Memory B cell (primary cell): ENCODE measurements around the gene DHODH.

Source experiments
- ATAC-seq: fragments of 150-1000 bp; cut with Tn5 transposase; 2 replicates; pipeline ENCODE4 v1.10.0; 2021; ENCODE audit warnings: low read depth, mild to moderate bottlenecking, moderate library complexity
- DNase-seq, 2 donors: peaks; one replicate each; pipeline ENCODE4 v3.0.0; 2022; ENCODE audit warnings: low spot score in 2 of 2
- H3K27ac Mint-ChIP-seq: one replicate; pipeline ENCODE4 v1.8.0; 2022; ENCODE audit warnings: mild to moderate bottlenecking, moderate library complexity, mixed read lengths
- H3K27me3 Mint-ChIP-seq: one replicate; pipeline ENCODE4 v1.8.0; 2022; ENCODE audit warnings: mixed read lengths
- H3K36me3 Mint-ChIP-seq: one replicate; pipeline ENCODE4 v1.8.0; 2022; ENCODE audit warnings: mild to moderate bottlenecking, mixed read lengths
- H3K4me1 Mint-ChIP-seq: one replicate; pipeline ENCODE4 v1.8.0; 2022; ENCODE audit warnings: mixed read lengths
- H3K4me3 Mint-ChIP-seq: one replicate; pipeline ENCODE4 v1.8.0; 2022; ENCODE audit warnings: mild to moderate bottlenecking, moderate library complexity, mixed read lengths
- H3K9me3 Mint-ChIP-seq: one replicate; pipeline ENCODE4 v1.8.0; 2022; ENCODE audit warnings: mixed read lengths

The DHODH gene

DNA sequence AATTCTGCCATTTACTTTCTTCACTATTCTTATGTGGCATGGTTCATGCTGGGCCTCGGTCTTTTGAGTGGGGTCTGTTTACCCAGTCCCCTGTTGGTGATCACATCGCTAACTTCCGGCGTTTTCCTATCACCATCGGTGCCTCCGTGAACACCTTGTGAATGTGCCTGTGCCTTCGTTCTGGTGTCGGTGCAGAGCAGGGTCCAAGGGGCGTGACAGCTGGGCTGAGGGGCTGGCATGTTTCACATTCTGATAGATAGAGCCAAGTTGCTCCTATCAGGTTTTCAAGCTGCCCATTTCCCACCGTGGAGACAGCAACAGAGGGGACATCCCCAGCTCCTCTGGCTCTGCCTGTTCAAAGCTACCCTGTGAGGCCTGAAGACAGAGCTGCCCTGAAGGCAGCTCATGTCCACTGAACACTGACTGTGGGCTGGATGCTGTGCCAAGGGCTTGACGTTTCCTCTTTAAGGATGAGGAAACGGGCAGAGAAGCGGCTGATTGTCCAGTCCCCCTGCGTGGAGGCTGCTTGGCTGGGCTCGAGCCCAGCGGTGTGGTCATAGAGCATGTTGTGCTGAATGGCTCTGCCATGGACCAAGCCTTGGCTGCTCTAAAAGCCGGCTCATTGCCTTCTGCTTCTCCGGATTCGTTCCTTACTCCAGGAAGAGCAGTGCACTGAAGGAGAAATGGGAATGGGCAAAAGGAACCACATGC, 17.0 kb downstream of the DHODH start:
- ATAC-seq (no peak), DNase-seq (no peak)
- no peaks in the 10 kb centered on the region for H3K9me3 Mint-ChIP-seq
- no peak overlapping the region for H3K27ac Mint-ChIP-seq
- H3K4me3 Mint-ChIP-seq, result no peak overlapping the region
- H3K36me3 Mint-ChIP-seq, result peaks cover 21% of the 10 kb centered on the region
- H3K4me1 Mint-ChIP-seq, result no peaks in the 10 kb centered on the region
- H3K27me3 Mint-ChIP-seq, result no peaks in the 10 kb centered on the region

DNA sequence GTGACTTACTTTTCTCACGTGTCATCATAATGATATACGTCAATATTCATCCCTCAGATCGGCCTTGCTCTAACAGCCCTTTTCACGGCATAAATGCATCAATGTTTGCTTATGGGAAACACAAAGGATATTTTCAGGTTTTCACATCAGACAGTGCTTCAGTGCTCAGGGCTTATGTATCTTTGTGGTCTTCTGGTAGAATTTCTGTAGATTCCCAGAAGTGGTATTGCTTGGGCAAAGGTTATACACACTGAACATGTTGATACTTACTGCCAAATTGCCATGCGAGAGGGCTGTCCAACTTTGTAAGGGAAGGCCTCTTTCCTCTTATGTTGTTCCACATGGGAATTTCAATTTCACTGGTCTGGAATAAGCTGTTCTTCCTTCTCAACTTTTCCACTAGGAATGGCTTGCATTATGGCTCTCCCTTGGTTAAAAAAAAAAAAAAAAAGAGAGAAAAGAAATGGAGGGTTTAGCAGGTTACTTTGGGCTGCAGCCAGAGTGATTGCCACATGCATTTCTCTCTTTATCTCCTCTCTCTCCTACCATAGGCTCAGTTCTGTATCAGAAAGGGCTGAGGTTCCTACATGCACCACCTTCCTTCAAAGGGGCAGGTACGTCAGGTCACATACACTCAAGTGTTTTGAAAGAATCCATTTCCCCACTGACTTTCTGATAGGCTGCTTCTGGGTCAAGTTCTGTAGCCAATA, 19.3 kb downstream of the DHODH start:
- no peaks in the 10 kb centered on the region for H3K27me3 Mint-ChIP-seq
- H3K4me3 Mint-ChIP-seq, result no peak overlapping the region
- no peak for DNase-seq
- no peaks in the 10 kb centered on the region for H3K4me1 Mint-ChIP-seq
- H3K36me3 Mint-ChIP-seq, result peaks cover 21% of the 10 kb centered on the region
- H3K27ac Mint-ChIP-seq, result no peak overlapping the region
- H3K9me3 Mint-ChIP-seq, result no peaks in the 10 kb centered on the region
- ATAC-seq, result no peak

DNA sequence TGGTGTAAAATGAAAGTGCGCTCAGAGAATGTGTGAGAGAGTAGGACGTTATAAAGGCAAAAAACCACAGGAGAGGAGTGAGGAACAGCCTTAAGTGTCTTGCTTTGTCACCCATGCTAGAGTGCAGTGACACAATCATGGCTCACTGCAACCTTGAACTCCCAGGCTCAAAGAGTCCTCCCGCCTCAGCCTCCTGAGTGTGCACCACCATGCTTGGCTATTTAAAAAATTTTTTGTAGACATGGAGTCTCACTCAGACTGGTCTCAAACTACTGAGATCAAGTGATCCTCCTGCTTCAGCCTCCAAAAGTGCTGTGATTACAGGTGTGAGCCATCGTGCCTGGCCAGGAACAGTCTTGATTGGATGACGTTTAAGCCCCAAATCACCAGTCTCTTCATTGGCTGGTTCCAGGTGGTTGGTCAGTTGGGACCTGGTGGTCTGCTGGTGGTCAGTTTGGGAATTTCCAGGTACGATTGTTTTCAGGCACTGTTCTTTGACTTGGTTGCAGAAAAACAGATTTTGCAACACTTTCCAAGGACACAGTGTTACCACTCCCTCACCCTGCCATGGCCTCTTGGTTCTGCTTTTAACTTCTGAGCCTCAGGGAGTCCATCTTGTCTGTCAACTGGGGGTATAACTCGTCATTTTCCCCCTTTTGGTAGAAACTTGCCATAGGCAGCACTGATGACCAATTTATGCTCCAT, 21.2 kb downstream of the DHODH start:
- DNase-seq, result no peak
- H3K36me3 Mint-ChIP-seq, result peaks cover 10% of the 10 kb centered on the region
- H3K9me3 Mint-ChIP-seq, result no peaks in the 10 kb centered on the region
- no peak overlapping the region for H3K4me3 Mint-ChIP-seq
- ATAC-seq, result no peak
- no peaks in the 10 kb centered on the region for H3K4me1 Mint-ChIP-seq
- H3K27ac Mint-ChIP-seq, result no peak overlapping the region
- H3K27me3 Mint-ChIP-seq, result no peaks in the 10 kb centered on the region

DNA sequence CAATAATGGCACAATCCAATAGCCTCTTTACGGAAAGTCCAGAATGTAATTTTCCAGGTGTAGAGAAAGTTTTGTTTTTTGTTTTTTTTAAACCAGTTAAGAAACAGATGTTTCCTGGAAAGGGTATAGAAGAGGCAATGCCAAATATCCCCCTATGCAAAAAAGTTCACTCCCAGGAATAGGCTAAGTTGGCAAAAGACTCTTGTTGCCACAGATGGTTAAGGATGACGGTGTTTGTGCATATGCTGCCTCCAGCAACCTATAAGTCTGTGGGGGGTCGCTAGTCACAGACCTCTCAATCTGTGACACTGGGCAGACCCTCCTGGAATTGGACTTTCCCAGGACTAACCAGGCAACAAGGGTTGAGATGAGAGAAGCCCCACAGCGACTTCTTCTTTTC, 24.9 kb downstream of the DHODH start:
- no peak for ATAC-seq
- H3K4me1 Mint-ChIP-seq, result no peaks in the 10 kb centered on the region
- peaks cover 7% of the 10 kb centered on the region for H3K36me3 Mint-ChIP-seq
- no peaks in the 10 kb centered on the region for H3K27me3 Mint-ChIP-seq
- H3K9me3 Mint-ChIP-seq, result no peaks in the 10 kb centered on the region
- H3K27ac Mint-ChIP-seq, result no peak overlapping the region
- DNase-seq, result no peak
- no peak overlapping the region for H3K4me3 Mint-ChIP-seq

DNA sequence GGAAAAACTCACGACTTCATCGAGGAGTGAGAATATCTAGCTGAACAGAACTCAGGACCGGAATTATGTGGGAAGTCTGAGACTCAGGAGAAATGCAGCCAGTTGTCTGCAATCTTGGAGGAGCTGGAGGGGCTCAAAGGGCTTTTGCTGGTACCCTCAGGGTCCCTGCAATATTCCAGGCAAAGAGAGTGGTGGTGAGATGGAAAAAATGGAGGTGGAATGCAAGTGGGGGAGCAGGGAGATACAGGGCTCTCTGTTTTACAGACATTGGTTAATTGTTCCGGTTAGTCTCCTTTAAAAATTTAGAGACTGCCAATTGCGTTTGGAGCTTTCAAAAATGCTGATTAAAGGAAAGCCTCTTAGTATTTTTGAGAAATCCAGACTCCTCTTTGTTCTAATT, 27.6 kb downstream of the DHODH start:
- H3K27me3 Mint-ChIP-seq, result no peaks in the 10 kb centered on the region
- ATAC-seq, result no peak
- H3K4me1 Mint-ChIP-seq, result no peaks in the 10 kb centered on the region
- no peak for DNase-seq
- H3K36me3 Mint-ChIP-seq, result peaks cover 9% of the 10 kb centered on the region
- H3K27ac Mint-ChIP-seq, result no peak overlapping the region
- no peaks in the 10 kb centered on the region for H3K9me3 Mint-ChIP-seq
- H3K4me3 Mint-ChIP-seq, result no peak overlapping the region

DNA sequence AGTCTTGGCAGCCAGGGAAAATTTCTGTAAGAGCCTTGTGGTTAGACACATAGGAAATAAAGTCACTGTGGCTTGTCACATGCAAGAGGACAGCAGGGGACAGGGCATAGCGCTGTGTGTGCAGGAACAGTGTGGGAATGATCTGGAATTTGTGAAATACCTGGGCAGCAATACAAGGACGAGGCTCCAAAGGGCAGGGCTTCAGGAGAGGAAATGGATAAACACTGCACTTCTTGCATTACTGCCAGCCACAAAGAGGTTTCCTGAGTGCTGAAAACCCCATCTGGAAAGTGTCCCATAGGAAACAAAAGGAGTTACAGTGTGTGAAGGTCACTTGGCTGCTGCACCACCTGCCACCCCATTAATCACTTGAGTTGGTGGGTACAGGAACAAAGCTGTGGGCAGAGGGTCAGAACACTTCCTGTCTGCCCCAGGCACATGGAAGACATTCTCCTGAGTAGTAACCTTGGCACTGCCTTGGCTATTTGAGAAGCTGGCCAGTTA, 33.7 kb downstream of the DHODH start:
- Mint-ChIP-seq H3K36me3 (peaks cover 23% of the 10 kb centered on the region), H3K9me3 (peaks cover 2% of the 10 kb centered on the region), H3K4me1 (no peaks in the 10 kb centered on the region), H3K4me3 (no peak overlapping the region), H3K27me3 (no peaks in the 10 kb centered on the region), H3K27ac (no peak overlapping the region)
- DNase-seq (no peak), ATAC-seq (no peak)

DNA sequence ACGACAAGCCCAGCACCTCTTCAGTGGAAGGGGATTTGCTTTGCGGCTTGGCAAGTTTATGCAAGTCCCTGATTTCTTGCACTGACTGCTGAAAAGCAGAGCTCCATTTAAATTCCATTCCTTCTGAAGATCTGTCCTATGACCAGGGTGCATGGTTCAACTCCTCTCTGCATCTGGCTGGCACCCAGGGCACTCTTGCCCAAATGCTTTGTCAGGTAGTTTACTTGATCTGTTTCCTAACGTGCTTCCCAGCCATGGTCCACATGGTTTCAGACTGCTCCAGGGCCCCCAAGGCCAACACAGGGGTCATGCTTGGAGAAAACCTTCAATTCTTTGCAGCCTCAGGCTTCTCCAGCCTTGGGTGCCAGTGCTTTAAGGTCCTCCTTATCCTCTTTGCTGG, 34.5 kb downstream of the DHODH start:
- Mint-ChIP-seq H3K27me3 (no peaks in the 10 kb centered on the region), H3K9me3 (peaks cover 2% of the 10 kb centered on the region), H3K4me3 (no peak overlapping the region), H3K4me1 (no peaks in the 10 kb centered on the region), H3K36me3 (peaks cover 23% of the 10 kb centered on the region), H3K27ac (no peak overlapping the region)
- DNase-seq (no peak), ATAC-seq (no peak)

DNA sequence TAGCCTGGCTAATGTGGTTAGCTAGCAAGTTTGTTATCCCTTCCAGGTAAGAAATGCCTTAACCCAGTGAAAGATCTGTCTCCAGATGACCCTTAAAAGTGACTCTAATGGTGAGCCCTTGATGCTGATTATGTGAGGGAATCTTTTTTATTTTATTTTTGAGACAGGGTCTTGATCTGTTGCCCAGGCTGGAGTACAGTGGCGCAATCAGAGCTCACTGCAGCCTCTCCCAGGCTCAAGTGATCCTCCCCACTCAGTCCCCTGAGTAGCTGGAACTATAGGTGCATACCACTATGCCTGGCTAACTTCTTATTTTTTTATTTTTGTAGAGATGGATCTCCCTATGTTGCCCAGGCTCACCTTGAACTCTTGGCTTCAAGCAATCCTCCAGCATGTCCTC, 35.0 kb downstream of the DHODH start:
- Mint-ChIP-seq H3K4me1 (no peaks in the 10 kb centered on the region), H3K36me3 (peaks cover 23% of the 10 kb centered on the region), H3K27ac (no peak overlapping the region), H3K27me3 (no peaks in the 10 kb centered on the region), H3K4me3 (no peak overlapping the region), H3K9me3 (peaks cover 2% of the 10 kb centered on the region)
- DNase-seq (no peak), ATAC-seq (no peak)

DNA sequence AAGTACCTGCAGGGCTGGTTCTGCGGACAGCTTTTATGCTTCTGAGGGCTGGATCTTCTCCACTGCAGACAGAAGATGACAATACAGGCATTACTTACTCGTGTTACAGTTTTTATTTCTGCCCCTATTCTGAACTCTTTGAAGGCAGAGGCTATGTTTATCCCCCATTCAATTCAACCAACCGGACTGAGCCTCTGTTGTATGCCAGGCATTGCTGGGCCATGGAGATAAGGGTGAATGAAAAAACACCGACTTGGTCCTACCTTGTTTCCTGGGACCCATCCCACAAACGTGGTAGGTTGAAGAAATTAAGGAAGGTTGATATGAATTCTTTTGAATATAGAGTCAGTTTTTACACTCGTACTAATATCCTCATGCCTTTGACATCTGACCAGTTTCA, 35.8 kb downstream of the DHODH start:
- Mint-ChIP-seq H3K9me3 (peaks cover 8% of the 10 kb centered on the region), H3K4me3 (no peak overlapping the region), H3K36me3 (peaks cover 27% of the 10 kb centered on the region), H3K4me1 (no peaks in the 10 kb centered on the region), H3K27ac (no peak overlapping the region), H3K27me3 (no peaks in the 10 kb centered on the region)
- DNase-seq (no peak), ATAC-seq (no peak)

DNA sequence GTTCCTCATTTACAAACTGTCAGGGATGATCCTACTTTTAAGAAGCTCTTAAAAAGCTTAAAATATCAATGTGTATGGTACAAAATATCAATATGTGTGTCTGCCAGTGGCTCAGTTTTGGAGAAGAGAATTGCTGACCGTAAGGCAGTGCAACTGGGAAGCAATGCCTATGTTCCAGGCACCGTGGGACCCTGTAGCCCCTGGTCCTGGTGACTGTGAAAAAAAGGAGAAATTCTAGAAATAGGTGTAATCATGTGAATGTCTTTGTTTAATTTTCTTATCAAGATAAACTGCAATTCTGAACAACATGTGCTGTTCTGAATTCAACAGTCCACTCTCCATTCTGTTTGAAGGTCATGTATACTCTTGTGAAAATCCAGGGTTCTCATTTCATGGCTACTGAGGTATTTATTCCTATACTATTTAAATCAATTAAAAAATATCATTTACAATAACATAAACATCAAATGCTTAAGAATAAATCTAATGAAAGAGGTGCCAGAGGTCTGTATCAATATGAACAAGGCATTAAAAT, 36.3 kb downstream of the DHODH start:
- H3K4me3 Mint-ChIP-seq, result no peak overlapping the region
- ATAC-seq, result no peak
- H3K36me3 Mint-ChIP-seq, result peaks cover 28% of the 10 kb centered on the region

DNA sequence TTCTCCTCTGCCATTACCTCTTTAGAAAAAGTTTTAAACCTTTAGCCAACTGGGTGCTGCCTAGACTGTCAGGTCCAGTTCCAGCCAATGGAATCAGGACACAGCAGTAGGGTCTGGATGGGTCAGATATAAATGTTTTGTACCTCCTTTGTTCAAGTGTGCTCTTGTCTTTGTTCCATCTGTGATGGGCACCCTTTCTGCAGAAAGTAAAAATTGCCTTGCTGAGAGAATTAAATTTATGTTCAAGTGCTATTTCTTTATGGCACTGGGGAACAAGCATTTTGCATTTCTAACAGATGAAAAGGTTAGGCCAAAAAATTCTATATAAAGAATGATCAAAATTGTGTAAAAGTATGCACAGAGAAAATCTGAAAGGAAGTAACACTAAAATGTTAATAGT, 40.6 kb downstream of the DHODH start:
- H3K4me3 Mint-ChIP-seq, result no peak overlapping the region
- DNase-seq, result no peak
- H3K27ac Mint-ChIP-seq, result no peak overlapping the region
- peaks cover 9% of the 10 kb centered on the region for H3K9me3 Mint-ChIP-seq
- ATAC-seq, result no peak
- peaks cover 10% of the 10 kb centered on the region for H3K36me3 Mint-ChIP-seq
- H3K27me3 Mint-ChIP-seq, result no peaks in the 10 kb centered on the region
- H3K4me1 Mint-ChIP-seq, result no peaks in the 10 kb centered on the region

More for the DNA sequence above, 36.3 kb downstream of the DHODH start:
- no peaks in the 10 kb centered on the region for H3K27me3 Mint-ChIP-seq
- peaks cover 10% of the 10 kb centered on the region for H3K9me3 Mint-ChIP-seq
- H3K4me1 Mint-ChIP-seq, result no peaks in the 10 kb centered on the region
- DNase-seq, result no peak
- H3K27ac Mint-ChIP-seq, result no peak overlapping the region

DNA sequence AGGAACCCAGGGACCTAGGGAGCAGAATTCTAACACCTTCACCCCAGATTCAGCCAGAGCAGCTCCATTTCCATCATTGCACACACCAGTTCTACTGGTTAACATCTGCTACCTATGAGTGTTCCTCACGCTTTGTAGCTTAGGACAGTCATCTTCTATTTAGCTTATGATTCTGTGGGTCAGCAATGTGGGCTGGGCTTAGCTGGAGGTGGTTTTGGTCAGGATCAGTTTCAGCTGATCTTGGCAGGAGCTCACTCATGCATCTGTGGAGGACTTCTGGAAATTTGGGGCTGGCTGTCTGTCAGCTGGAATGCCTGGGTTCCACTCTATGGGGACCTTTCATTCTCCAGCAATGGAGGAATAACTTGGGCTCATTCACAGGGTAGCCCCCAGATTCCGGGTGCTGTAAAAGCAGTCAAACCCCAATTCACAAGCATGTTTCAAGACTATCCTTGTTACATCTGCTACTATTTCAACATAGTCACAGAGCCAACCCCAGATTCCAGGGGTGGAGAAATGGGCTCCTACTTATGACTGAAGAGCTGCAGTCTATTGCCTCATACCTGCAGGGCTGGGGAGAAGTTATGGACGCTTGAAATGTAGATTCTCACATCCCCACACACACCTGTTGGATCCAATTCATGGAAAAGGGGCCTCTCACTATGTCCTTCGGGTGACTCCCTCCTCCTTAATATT, 42.4 kb downstream of the DHODH start:
- ATAC-seq, result no peak

DNA sequence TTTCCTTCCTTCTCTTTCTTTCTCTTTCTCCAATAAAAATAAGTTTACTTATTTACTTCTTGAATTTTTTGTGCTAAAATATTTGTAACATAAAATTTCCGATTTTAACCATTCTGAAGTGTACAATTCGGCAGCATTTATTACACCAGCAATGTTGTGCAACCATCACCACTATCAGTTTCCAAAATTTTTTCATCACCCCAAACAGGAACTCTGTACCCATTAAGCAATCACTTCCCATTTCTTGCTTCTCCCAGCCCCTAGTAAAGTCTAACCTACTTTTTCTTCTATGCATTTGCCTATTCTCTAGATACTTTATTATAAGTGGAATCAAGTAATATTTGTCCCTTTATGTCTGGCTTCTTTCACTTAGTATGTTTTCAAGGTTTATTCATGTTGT, 43.3 kb downstream of the DHODH start:
- peaks cover 9% of the 10 kb centered on the region for H3K9me3 Mint-ChIP-seq
- DNase-seq, result no peak
- H3K27ac Mint-ChIP-seq, result no peak overlapping the region
- no peaks in the 10 kb centered on the region for H3K4me1 Mint-ChIP-seq
- peaks cover 7% of the 10 kb centered on the region for H3K36me3 Mint-ChIP-seq
- ATAC-seq, result no peak
- H3K27me3 Mint-ChIP-seq, result no peaks in the 10 kb centered on the region
- no peak overlapping the region for H3K4me3 Mint-ChIP-seq

More for the DNA sequence above, 42.4 kb downstream of the DHODH start:
- Mint-ChIP-seq H3K4me1 (no peaks in the 10 kb centered on the region), H3K4me3 (no peak overlapping the region), H3K36me3 (peaks cover 7% of the 10 kb centered on the region), H3K9me3 (peaks cover 9% of the 10 kb centered on the region), H3K27me3 (no peaks in the 10 kb centered on the region), H3K27ac (no peak overlapping the region)
- DNase-seq, result no peak
